H1 (cell line): ENCODE measurements around the gene NIN. TPM values are rescaled to one million over a fixed set of nuclear protein-coding genes. Genes with fewer than 3 reads are reported as not detected.

Experiments used
- CHD1 ChIP-seq: IDR thresholded peaks from 2 replicates; pipeline ENCODE4 v1.6.1; 2012; ENCODE audit warnings: low read depth, low read length, improper control_type of control experiment
- RNF2 ChIP-seq: fragments of 200-900, 300-1000 bp; sonication (generic); IDR thresholded peaks from 2 replicates; pipeline ENCODE4 v1.7.1; 2016; ENCODE audit warnings: borderline replicate concordance, low read depth, mild to moderate bottlenecking, antibody characterized with exemption, low read length; ENCODE audit not compliant: poor library complexity, severe bottlenecking; ENCODE audit errors: missing control alignments
- SP4 ChIP-seq: IDR thresholded peaks from 2 replicates; pipeline ENCODE4 v1.6.1; 2012; ENCODE audit warnings: low read length, inconsistent platforms
- polyA plus RNA-seq, 7 experiments: library from polyadenylated mRNA; depleted of rRNA in 3 of 7; stranded (reverse) in 5 of 7; unstranded in 2 of 7; fragments of >200 nt in 5 of 7; fragments of 200-250 nt in 2 of 7; gene quantifications; 1 replicate in 5 of 7; 2 replicates in 1 of 7; 4 replicates in 1 of 7; pipeline versions ENCODE4 v1.2.1 to v1.2.3, GENCODE V29; 2011 to 2013; ENCODE audit warnings: missing spikeins in 2 of 7, mixed read lengths in 2 of 7
- total RNA-seq: library from RNA; stranded (reverse); fragmentation: NEBNext Ultra II Directional; extraction: Animal tissue kit (Norgen Biotek cat#: 25700); gene quantifications from 2 replicates; pipeline ENCODE4 v1.2.1, GENCODE V29; 2021
- TF ChIP-seq, protein P1 (sequence below): IDR thresholded peaks from 2 replicates; pipeline ENCODE4 v1.6.1; 2012; ENCODE audit warnings: low read length, inconsistent platforms

The NIN gene
- total and polyA plus RNA-seq, 2 of the 8 experiments (the other 6 are each of a cell fraction or from before 2014, with no cell fraction given) = 3.2 to 21.3 TPM

DNA sequence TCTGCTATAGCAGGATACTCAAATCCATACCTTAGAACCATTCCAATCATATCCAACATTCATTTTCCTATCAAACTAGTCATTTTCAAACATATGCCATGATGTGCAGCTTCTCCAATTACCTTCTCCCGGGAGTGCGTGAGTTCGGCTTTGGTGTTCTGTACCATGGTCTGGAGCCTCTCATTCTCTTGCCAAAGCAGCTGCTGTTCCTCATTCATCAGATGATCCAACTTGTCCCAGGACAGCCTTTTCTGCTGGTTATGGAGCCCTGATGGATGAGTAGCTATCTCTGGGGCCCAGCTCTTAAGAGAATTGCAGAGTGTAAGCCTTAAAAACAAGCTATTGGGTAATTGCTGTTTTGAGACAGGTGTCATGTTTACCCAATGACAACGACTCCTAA, 91.8 kb downstream of the NIN start (continued):
- TF ChIP-seq, protein P1, sequence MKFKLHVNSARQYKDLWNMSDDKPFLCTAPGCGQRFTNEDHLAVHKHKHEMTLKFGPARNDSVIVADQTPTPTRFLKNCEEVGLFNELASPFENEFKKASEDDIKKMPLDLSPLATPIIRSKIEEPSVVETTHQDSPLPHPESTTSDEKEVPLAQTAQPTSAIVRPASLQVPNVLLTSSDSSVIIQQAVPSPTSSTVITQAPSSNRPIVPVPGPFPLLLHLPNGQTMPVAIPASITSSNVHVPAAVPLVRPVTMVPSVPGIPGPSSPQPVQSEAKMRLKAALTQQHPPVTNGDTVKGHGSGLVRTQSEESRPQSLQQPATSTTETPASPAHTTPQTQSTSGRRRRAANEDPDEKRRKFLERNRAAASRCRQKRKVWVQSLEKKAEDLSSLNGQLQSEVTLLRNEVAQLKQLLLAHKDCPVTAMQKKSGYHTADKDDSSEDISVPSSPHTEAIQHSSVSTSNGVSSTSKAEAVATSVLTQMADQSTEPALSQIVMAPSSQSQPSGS = no peak
- no peak for TF ChIP-seq RNF2
- TF ChIP-seq SP4 = no peak
- no peak for TF ChIP-seq CHD1
- TF ChIP-seq, all 59 proteins: peak for 0
